CD4-positive, alpha-beta T cell treated with Interleukin-15 for 1 hour (primary cell): ENCODE data around the gene TMEM115.

ENCODE experiments used
- DNase-seq: peaks from one replicate; pipeline ENCODE4 v3.0.0-alpha.2; 2020

TMEM115 gene

GRCh38 chr3:50358911-50359759 is at the start of gene TMEM115:
Gene TMEM115 (minus strand): TSS chr3:50359521. CDS start chr3:50359063, 458 bp downstream.
- DNase-seq, result peak; percentile 98

- no peak for DNase-seq
Observed at GRCh38 chr3:50408443-50408944, 49.2 kb upstream of the TMEM115 start.

GRCh38 chr3:50406487-50406886 is 47.2 kb upstream of the TMEM115 start:
- no peak for DNase-seq

GRCh38 chr3:50405249-50405648 is 45.9 kb upstream of the TMEM115 start:
- no peak for DNase-seq

GRCh38 chr3:50401978-50402595 is 42.8 kb upstream of the TMEM115 start:
- DNase-seq, result no peak

- DNase-seq, result no peak
Observed at GRCh38 chr3:50396502-50396901, 37.2 kb upstream of the TMEM115 start.

GRCh38 chr3:50395070-50395860 is 35.9 kb upstream of the TMEM115 start:
- DNase-seq, result peak; percentile 41

- DNase-seq, result no peak
Observed at GRCh38 chr3:50393061-50393460, 33.7 kb upstream of the TMEM115 start.

- no peak for DNase-seq
Observed at GRCh38 chr3:50392101-50392715, 32.9 kb upstream of the TMEM115 start.

- DNase-seq, result no peak
Observed at GRCh38 chr3:50390508-50391224, 31.3 kb upstream of the TMEM115 start.

- no peak for DNase-seq
Observed at GRCh38 chr3:50389414-50389767, 30.1 kb upstream of the TMEM115 start.

GRCh38 chr3:50388720-50389413 is 29.5 kb upstream of the TMEM115 start:
- DNase-seq, result no peak

- no peak for DNase-seq
Observed at GRCh38 chr3:50388016-50388719, 28.8 kb upstream of the TMEM115 start.

- no peak for DNase-seq
Observed at GRCh38 chr3:50385754-50386153, 26.4 kb upstream of the TMEM115 start.

GRCh38 chr3:50383750-50384149 is 24.4 kb upstream of the TMEM115 start:
- no peak for DNase-seq

- DNase-seq, result no peak
Observed at GRCh38 chr3:50382722-50383121, 23.4 kb upstream of the TMEM115 start.

GRCh38 chr3:50381383-50381782 is 22.1 kb upstream of the TMEM115 start:
- DNase-seq, result no peak

GRCh38 chr3:50380405-50381085 is 21.2 kb upstream of the TMEM115 start:
- DNase-seq, result no peak

- no peak for DNase-seq
Observed at GRCh38 chr3:50378757-50379156, 19.4 kb upstream of the TMEM115 start.

GRCh38 chr3:50378024-50378423 is 18.7 kb upstream of the TMEM115 start:
- no peak for DNase-seq
